WTC11 (cell line): ENCODE results near the gene GNL2.
"Not testable (repeated sequence)": the region's sequence is repeated elsewhere in the genome, so short reads cannot be mapped to it uniquely, and the experiment has no call there.

Experiments used
- CBFB ChIP-seq: sonication (generic); formaldehyde crosslinking; IDR thresholded peaks from 2 replicates; pipeline ENCODE4 v1.8.1; 2022; ENCODE audit warnings: mild to moderate bottlenecking, low read depth, missing genetic modification reagents
- ESRRA ChIP-seq: sonication (generic); formaldehyde crosslinking; IDR thresholded peaks from 2 replicates; pipeline ENCODE4 v1.8.1; 2022; ENCODE audit warnings: mild to moderate bottlenecking, missing genetic modification reagents, borderline replicate concordance
- FOXK1 ChIP-seq: sonication (generic); formaldehyde crosslinking; IDR thresholded peaks from 2 replicates; pipeline ENCODE4 v1.8.0; 2022; ENCODE audit warnings: mild to moderate bottlenecking, moderate library complexity, missing genetic modification reagents
- RELA ChIP-seq: sonication (generic); formaldehyde crosslinking; IDR thresholded peaks from 2 replicates; pipeline ENCODE4 v1.8.1; 2022; ENCODE audit warnings: missing genetic modification reagents, mild to moderate bottlenecking, borderline replicate concordance
- ZNF121 ChIP-seq: sonication (generic); formaldehyde crosslinking; IDR thresholded peaks from 2 replicates; pipeline ENCODE4 v1.8.0; 2023; ENCODE audit warnings: missing genetic modification reagents
- ZNF232 ChIP-seq: sonication (generic); formaldehyde crosslinking; IDR thresholded peaks from 2 replicates; pipeline ENCODE4 v1.8.0; 2022; ENCODE audit warnings: mild to moderate bottlenecking, missing genetic modification reagents
- TF ChIP-seq, protein P1 (sequence below): fragments of 200-600 bp; IDR thresholded peaks from 2 replicates; pipeline ENCODE4 v1.8.0; 2022; ENCODE audit warnings: antibody characterized with exemption
- TF ChIP-seq, protein P2 (sequence below): sonication (generic); formaldehyde crosslinking; IDR thresholded peaks from 2 replicates; pipeline ENCODE4 v1.8.1; 2022; ENCODE audit warnings: low read depth, mild to moderate bottlenecking, moderate library complexity, missing genetic modification reagents, borderline replicate concordance
- TF ChIP-seq, protein P3 (sequence below): sonication (generic); formaldehyde crosslinking; IDR thresholded peaks from 2 replicates; pipeline ENCODE4 v1.8.1; 2022; ENCODE audit warnings: mild to moderate bottlenecking, moderate library complexity, missing genetic modification reagents
- TF ChIP-seq, protein P4 (sequence below): sonication (generic); formaldehyde crosslinking; IDR thresholded peaks from 2 replicates; pipeline ENCODE4 v1.8.0; 2023; ENCODE audit warnings: missing genetic modification reagents, mild to moderate bottlenecking, borderline replicate concordance
- TF ChIP-seq, protein P5 (sequence below): sonication (generic); formaldehyde crosslinking; IDR thresholded peaks from 2 replicates; pipeline ENCODE4 v1.8.0; 2022; ENCODE audit warnings: mild to moderate bottlenecking, missing genetic modification reagents
- TF ChIP-seq, protein P6 (sequence below): sonication (generic); formaldehyde crosslinking; IDR thresholded peaks from 2 replicates; pipeline ENCODE4 v1.8.1; 2023; ENCODE audit warnings: mild to moderate bottlenecking, missing genetic modification reagents, moderate library complexity
- TF ChIP-seq, protein P7 (sequence below): fragments of 250-450 bp; sonication (Bioruptor Pico); IDR thresholded peaks from 2 replicates; pipeline ENCODE4 v2.1.2; 2022; ENCODE audit warnings: mild to moderate bottlenecking, moderate library complexity
- TF ChIP-seq, protein P8 (sequence below): sonication (generic); formaldehyde crosslinking; IDR thresholded peaks from 2 replicates; pipeline ENCODE4 v1.8.1; 2022; ENCODE audit warnings: missing genetic modification reagents, borderline replicate concordance

DNA sequence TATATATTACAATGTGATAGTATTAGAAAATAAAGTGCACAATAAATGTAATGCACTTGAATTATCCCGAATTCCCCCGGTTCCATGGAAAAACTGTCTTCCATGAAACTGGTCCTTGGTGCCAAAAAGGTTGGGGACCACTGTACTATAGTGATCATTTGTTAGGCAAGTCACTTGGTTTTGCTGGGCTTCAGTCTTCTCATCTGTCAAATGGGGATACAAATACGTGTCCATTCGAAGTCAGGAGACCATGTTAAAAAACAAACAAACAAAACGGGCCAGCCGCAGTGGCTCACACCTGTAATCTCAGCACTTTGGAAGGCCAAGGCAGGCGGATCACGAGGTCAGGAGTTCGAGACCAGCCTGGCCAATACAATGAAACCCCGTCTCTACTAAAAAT, 56.6 kb downstream of the GNL2 start:
- TF ChIP-seq, protein P1, sequence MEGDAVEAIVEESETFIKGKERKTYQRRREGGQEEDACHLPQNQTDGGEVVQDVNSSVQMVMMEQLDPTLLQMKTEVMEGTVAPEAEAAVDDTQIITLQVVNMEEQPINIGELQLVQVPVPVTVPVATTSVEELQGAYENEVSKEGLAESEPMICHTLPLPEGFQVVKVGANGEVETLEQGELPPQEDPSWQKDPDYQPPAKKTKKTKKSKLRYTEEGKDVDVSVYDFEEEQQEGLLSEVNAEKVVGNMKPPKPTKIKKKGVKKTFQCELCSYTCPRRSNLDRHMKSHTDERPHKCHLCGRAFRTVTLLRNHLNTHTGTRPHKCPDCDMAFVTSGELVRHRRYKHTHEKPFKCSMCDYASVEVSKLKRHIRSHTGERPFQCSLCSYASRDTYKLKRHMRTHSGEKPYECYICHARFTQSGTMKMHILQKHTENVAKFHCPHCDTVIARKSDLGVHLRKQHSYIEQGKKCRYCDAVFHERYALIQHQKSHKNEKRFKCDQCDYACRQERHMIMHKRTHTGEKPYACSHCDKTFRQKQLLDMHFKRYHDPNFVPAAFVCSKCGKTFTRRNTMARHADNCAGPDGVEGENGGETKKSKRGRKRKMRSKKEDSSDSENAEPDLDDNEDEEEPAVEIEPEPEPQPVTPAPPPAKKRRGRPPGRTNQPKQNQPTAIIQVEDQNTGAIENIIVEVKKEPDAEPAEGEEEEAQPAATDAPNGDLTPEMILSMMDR = not testable (repeated sequence)
- TF ChIP-seq, protein P2, sequence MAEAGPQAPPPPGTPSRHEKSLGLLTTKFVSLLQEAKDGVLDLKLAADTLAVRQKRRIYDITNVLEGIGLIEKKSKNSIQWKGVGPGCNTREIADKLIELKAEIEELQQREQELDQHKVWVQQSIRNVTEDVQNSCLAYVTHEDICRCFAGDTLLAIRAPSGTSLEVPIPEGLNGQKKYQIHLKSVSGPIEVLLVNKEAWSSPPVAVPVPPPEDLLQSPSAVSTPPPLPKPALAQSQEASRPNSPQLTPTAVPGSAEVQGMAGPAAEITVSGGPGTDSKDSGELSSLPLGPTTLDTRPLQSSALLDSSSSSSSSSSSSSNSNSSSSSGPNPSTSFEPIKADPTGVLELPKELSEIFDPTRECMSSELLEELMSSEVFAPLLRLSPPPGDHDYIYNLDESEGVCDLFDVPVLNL (CRISPR knock-in tag) = not testable (repeated sequence)
- TF ChIP-seq, protein P3, sequence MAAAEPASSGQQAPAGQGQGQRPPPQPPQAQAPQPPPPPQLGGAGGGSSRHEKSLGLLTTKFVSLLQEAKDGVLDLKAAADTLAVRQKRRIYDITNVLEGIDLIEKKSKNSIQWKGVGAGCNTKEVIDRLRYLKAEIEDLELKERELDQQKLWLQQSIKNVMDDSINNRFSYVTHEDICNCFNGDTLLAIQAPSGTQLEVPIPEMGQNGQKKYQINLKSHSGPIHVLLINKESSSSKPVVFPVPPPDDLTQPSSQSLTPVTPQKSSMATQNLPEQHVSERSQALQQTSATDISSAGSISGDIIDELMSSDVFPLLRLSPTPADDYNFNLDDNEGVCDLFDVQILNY = not testable (repeated sequence)
- TF ChIP-seq FOXK1 (CRISPR knock-in tag); ZNF121; RELA (CRISPR knock-in tag); CBFB (CRISPR knock-in tag); ZNF232 (CRISPR knock-in tag); ESRRA (CRISPR knock-in tag): not testable (repeated sequence)
- TF ChIP-seq, protein P4, sequence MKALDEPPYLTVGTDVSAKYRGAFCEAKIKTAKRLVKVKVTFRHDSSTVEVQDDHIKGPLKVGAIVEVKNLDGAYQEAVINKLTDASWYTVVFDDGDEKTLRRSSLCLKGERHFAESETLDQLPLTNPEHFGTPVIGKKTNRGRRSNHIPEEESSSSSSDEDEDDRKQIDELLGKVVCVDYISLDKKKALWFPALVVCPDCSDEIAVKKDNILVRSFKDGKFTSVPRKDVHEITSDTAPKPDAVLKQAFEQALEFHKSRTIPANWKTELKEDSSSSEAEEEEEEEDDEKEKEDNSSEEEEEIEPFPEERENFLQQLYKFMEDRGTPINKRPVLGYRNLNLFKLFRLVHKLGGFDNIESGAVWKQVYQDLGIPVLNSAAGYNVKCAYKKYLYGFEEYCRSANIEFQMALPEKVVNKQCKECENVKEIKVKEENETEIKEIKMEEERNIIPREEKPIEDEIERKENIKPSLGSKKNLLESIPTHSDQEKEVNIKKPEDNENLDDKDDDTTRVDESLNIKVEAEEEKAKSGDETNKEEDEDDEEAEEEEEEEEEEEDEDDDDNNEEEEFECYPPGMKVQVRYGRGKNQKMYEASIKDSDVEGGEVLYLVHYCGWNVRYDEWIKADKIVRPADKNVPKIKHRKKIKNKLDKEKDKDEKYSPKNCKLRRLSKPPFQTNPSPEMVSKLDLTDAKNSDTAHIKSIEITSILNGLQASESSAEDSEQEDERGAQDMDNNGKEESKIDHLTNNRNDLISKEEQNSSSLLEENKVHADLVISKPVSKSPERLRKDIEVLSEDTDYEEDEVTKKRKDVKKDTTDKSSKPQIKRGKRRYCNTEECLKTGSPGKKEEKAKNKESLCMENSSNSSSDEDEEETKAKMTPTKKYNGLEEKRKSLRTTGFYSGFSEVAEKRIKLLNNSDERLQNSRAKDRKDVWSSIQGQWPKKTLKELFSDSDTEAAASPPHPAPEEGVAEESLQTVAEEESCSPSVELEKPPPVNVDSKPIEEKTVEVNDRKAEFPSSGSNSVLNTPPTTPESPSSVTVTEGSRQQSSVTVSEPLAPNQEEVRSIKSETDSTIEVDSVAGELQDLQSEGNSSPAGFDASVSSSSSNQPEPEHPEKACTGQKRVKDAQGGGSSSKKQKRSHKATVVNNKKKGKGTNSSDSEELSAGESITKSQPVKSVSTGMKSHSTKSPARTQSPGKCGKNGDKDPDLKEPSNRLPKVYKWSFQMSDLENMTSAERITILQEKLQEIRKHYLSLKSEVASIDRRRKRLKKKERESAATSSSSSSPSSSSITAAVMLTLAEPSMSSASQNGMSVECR (CRISPR knock-in tag) = not testable (repeated sequence)
- TF ChIP-seq, protein P5, sequence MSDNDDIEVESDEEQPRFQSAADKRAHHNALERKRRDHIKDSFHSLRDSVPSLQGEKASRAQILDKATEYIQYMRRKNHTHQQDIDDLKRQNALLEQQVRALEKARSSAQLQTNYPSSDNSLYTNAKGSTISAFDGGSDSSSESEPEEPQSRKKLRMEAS (CRISPR knock-in tag) = not testable (repeated sequence)
- TF ChIP-seq, protein P6, sequence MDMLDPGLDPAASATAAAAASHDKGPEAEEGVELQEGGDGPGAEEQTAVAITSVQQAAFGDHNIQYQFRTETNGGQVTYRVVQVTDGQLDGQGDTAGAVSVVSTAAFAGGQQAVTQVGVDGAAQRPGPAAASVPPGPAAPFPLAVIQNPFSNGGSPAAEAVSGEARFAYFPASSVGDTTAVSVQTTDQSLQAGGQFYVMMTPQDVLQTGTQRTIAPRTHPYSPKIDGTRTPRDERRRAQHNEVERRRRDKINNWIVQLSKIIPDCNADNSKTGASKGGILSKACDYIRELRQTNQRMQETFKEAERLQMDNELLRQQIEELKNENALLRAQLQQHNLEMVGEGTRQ (CRISPR knock-in tag) = not testable (repeated sequence)
- TF ChIP-seq, protein P7, sequence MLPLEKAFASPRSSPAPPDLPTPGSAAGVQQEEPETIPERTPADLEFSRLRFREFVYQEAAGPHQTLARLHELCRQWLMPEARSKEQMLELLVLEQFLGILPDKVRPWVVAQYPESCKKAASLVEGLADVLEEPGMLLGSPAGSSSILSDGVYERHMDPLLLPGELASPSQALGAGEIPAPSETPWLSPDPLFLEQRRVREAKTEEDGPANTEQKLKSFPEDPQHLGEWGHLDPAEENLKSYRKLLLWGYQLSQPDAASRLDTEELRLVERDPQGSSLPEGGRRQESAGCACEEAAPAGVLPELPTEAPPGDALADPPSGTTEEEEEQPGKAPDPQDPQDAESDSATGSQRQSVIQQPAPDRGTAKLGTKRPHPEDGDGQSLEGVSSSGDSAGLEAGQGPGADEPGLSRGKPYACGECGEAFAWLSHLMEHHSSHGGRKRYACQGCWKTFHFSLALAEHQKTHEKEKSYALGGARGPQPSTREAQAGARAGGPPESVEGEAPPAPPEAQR (CRISPR knock-in tag) = not testable (repeated sequence)
- TF ChIP-seq, protein P8, sequence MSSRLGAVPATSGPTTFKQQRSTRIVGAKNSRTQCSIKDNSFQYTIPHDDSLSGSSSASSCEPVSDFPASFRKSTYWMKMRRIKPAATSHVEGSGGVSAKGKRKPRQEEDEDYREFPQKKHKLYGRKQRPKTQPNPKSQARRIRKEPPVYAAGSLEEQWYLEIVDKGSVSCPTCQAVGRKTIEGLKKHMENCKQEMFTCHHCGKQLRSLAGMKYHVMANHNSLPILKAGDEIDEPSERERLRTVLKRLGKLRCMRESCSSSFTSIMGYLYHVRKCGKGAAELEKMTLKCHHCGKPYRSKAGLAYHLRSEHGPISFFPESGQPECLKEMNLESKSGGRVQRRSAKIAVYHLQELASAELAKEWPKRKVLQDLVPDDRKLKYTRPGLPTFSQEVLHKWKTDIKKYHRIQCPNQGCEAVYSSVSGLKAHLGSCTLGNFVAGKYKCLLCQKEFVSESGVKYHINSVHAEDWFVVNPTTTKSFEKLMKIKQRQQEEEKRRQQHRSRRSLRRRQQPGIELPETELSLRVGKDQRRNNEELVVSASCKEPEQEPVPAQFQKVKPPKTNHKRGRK = not testable (repeated sequence)
